ENCODE results near the gene INTS14. TPM values are rescaled to one million over a fixed set of nuclear protein-coding genes. Genes with fewer than 3 reads are reported as not detected.

Gene INTS14
- 35.7 TPM for total RNA-seq

- DNase-seq (ENCODE audit: low spot score): peak; percentile 97
Measured at GRCh38 chr15:65610871-65611718, at the start of gene INTS14. Gene INTS14, minus strand, starts transcription at chr15:65611131. Its CDS starts 3,751 bp downstream, at chr15:65607380.

GRCh38 chr15:65659502-65660052 is 48.6 kb upstream of the INTS14 start:
- DNase-seq (ENCODE audit: low spot score): no peak

- no peak for DNase-seq (ENCODE audit: low spot score)
Measured at GRCh38 chr15:65655457-65655856, 44.5 kb upstream of the INTS14 start.

GRCh38 chr15:65655026-65655425 is 44.1 kb upstream of the INTS14 start:
- no peak for DNase-seq (ENCODE audit: low spot score)

GRCh38 chr15:65653801-65654521 is 43.0 kb upstream of the INTS14 start:
- DNase-seq (ENCODE audit: low spot score): no peak

GRCh38 chr15:65653341-65653740 is 42.4 kb upstream of the INTS14 start:
- no peak for DNase-seq (ENCODE audit: low spot score)

- DNase-seq (ENCODE audit: low spot score): no peak
Measured at GRCh38 chr15:65651831-65652749, 41.2 kb upstream of the INTS14 start.

GRCh38 chr15:65651042-65651322 is 40.1 kb upstream of the INTS14 start:
- no peak for DNase-seq (ENCODE audit: low spot score)

GRCh38 chr15:65650312-65651041 is 39.5 kb upstream of the INTS14 start:
- no peak for DNase-seq (ENCODE audit: low spot score)

- no peak for DNase-seq (ENCODE audit: low spot score)
Measured at GRCh38 chr15:65646486-65646885, 35.6 kb upstream of the INTS14 start.

GRCh38 chr15:65645392-65645791 is 34.5 kb upstream of the INTS14 start:
- no peak for DNase-seq (ENCODE audit: low spot score)

- DNase-seq (ENCODE audit: low spot score): no peak
Measured at GRCh38 chr15:65644282-65644681, 33.4 kb upstream of the INTS14 start.

- no peak for DNase-seq (ENCODE audit: low spot score)
Measured at GRCh38 chr15:65642594-65642993, 31.7 kb upstream of the INTS14 start.

- no peak for DNase-seq (ENCODE audit: low spot score)
Measured at GRCh38 chr15:65641768-65642475, 31.0 kb upstream of the INTS14 start.

GRCh38 chr15:65639509-65639908 is 28.6 kb upstream of the INTS14 start:
- DNase-seq (ENCODE audit: low spot score): no peak

GRCh38 chr15:65638681-65639089 is 27.8 kb upstream of the INTS14 start:
- DNase-seq (ENCODE audit: low spot score): peak; percentile 22

- no peak for DNase-seq (ENCODE audit: low spot score)
Measured at GRCh38 chr15:65638109-65638508, 27.2 kb upstream of the INTS14 start.

GRCh38 chr15:65634356-65634755 is 23.4 kb upstream of the INTS14 start:
- DNase-seq (ENCODE audit: low spot score): no peak

- no peak for DNase-seq (ENCODE audit: low spot score)
Measured at GRCh38 chr15:65633752-65634151, 22.8 kb upstream of the INTS14 start.

GRCh38 chr15:65632780-65633375 is 21.9 kb upstream of the INTS14 start:
- no peak for DNase-seq (ENCODE audit: low spot score)
